WTC11 (cell line): Measurements from ENCODE around the gene YY1AP1.

Experiments
- SMAD3 ChIP-seq: sonication (generic); formaldehyde crosslinking; IDR thresholded peaks from 2 replicates; pipeline ENCODE4 v1.8.0; 2022; ENCODE audit warnings: missing genetic modification reagents, mild to moderate bottlenecking, borderline replicate concordance
- TF ChIP-seq, protein P1 (sequence below): sonication (generic); formaldehyde crosslinking; IDR thresholded peaks from 2 replicates; pipeline ENCODE4 v1.8.0; 2022; ENCODE audit warnings: mild to moderate bottlenecking, missing genetic modification reagents

DNA sequence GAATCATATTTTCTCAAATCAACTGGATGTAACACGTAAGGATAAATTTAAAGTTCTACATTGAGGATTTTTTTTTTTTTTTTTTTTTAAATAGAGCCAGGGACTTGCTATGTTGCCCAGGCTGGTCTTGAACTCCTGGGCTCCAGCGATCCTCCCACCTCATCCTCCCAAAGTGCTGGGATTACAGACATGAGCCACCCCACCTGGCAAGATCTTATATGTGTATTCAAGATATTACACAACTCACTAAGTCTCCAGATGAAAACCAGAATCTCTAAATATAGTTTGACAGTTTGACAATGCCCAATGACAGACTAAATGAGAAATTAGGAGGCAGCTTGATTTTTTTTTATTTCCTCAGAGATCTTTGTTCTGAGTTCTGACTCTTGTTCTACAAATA lies 6.8 kb downstream of the YY1AP1 start:
- TF ChIP-seq, protein P1, sequence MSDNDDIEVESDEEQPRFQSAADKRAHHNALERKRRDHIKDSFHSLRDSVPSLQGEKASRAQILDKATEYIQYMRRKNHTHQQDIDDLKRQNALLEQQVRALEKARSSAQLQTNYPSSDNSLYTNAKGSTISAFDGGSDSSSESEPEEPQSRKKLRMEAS = no peak
- TF ChIP-seq SMAD3 = no peak
